GM12873 (cell line): ENCODE data around the gene ATG10.

Experiments
- TF ChIP-seq, protein P1 (sequence below): IDR thresholded peaks from 2 replicates; pipeline ENCODE4 v1.5.1; 2012; ENCODE audit warnings: low read depth, mild to moderate bottlenecking, moderate library complexity, low read length, control low read depth; ENCODE audit not compliant: insufficient read depth; ENCODE audit errors: missing control alignments

Gene ATG10

DNA sequence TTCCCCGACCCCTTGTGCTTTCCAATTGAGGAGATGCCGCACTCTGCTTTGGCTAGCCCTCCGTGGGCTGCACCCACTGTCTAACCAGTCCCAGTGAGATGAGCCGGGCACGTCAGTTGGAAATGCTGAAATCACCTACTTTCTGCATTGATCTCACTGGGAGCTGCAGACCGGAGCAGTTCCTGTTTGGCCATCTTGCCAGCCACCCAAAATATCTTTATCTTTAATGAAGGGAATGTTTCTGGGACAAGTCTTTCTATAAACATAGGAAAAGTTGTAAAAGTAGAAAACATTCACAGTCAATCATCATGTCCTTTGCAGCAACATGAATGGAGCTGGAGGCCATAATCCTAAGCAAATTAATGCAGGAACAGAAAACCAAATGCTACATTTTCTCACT, 158.8 kb downstream of the ATG10 start:
- TF ChIP-seq, protein P1, sequence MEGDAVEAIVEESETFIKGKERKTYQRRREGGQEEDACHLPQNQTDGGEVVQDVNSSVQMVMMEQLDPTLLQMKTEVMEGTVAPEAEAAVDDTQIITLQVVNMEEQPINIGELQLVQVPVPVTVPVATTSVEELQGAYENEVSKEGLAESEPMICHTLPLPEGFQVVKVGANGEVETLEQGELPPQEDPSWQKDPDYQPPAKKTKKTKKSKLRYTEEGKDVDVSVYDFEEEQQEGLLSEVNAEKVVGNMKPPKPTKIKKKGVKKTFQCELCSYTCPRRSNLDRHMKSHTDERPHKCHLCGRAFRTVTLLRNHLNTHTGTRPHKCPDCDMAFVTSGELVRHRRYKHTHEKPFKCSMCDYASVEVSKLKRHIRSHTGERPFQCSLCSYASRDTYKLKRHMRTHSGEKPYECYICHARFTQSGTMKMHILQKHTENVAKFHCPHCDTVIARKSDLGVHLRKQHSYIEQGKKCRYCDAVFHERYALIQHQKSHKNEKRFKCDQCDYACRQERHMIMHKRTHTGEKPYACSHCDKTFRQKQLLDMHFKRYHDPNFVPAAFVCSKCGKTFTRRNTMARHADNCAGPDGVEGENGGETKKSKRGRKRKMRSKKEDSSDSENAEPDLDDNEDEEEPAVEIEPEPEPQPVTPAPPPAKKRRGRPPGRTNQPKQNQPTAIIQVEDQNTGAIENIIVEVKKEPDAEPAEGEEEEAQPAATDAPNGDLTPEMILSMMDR, result no peak

DNA sequence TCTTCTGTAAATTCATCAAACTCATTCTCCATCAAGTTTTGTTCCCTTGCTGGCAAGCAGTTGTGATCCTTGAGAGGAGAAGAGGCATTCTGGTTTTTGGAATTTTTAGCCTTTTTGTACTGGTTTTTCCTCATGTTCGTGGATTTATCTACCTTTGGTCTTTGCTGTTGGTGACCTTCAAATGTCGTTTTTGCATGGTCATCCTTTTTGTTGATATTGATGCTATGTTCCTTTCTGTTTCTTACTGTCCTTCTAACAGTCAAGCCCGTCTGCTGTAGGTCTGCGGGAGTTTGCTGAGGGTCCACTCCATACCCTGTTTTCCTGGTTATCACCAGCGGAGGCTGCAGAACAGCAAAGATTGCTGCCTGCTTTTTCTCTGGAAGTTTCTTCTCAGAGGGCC, 165.4 kb downstream of the ATG10 start:
- TF ChIP-seq, protein P1, result no peak

DNA sequence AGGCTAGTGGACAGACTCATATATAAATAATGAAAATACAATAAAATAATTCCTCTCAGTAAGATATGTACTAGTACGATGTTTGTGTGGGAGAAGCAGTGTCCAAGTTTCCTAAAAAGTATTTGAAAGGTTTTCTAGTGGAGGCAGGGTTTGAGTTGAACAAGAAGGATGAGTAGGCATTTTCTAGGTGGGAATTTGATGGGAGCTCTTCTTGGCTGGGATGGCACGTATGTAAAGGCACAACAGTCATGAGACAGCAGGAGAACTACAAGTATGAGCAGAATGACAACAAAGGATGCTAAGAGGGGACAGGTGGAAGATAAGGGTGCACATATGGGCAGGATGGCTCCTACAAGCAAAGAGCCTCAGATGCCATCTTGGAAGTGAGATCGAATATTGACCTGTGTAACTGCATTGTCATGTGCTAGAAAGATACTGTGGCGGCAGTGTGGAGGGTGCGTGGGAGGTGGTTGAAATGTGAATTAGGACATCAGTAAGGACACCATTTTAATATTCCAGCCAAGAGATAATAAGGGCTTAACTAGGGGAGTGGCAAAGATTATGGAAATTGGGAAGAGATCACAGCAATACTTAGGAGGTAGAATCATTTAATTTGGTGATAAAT, 170.5 kb downstream of the ATG10 start:
- TF ChIP-seq, protein P1, result no peak

DNA sequence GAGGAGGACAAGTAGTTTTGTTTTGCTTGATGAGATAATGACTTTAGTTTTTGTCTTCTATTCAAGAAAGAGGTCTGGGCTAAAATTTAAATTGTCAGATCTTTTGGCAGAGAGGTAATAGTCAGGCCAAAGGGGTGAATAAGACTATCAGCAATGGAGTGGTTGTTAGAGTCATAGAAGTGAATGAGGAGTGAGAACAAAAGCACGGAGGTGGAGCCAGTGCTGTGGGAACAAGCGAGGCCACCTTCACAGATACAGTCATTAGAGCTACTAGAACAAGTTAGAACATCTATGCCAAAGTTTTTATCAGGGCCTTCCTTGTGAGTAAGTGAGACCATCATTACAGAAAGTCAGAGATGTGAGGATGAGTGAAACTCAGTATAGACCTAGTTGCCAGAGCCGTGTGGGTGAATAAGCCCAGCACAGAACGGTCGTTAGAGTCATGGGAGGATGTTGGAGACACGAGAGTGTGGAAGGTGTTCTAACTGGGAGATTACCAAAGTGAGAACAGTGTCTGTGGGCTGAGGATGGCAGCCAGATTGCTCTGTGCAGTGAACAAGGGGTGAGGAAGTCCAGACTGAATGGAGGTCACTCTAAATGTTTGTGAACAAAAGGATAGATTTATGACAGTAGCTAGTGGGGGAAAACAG, 171.2 kb downstream of the ATG10 start:
- TF ChIP-seq, protein P1, result no peak

DNA sequence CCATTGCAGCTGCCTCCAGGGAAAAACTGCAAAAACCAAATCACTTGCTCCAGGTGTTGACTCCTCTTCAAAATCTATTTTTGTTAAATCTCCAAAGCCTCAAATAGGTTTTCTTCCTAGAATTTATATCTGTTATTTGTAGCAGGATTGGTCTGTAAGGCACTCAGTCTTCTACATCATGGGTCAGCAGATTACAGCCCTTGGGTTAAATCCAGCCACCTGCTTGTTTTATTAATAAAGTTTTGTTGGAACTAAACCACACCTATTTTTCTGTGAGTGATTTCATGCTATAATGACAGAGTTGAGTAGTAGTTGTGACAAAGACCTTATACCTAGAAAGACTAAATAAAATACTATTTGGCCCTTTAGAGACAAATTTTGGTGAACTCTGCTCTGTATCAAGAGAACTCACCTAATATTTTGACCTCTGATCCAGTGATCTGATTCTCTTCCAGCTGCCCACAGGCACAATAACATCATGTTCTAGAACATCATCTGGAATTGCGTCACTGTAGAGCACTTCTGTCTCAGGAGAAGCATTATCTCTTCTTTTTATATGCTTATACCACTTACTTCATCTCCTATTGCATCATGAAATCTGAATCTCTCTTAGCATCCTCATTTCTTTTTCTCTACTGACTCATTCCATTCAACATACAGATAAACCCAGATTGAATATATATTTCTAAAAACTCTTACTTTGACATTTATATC, 176.2 kb downstream of the ATG10 start:
- TF ChIP-seq, protein P1, result no peak

DNA sequence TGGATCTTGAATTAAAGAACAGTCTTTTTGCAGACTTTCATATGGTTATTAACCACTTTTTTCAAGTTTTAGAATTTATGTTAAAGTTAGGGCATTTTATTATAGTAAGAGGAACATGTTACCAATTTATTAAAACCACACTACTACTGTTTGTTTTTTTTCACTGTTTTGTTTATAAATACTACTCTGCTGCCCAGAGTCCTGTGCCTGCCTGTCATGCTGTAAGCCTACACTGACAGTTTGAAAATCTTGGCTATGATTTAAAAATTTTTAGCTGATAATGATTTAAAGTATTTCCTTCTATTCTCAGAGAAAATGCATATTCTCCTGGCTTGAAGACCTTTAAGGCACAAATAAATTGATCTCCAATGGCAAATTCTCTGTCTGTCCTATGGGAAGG, 177.6 kb downstream of the ATG10 start:
- TF ChIP-seq, protein P1, result no peak

DNA sequence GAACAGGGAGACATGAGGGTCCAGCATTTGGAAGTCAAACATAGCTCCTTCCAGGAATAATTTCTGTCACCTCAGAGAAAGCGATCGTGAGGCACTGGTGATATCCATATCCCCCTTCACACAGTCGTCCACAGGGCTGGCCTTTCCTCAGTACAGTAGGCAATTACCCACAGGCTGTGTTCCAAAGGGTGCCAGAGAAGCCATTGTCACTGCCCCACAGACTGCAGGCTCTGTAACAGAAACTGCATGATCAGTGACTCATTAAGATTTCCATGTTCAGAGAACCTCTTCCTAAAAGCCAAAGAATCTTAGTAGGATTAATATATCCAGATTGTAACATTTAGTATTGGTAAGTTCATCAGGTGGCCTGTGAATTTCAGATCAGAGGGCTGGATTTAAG, 178.7 kb downstream of the ATG10 start:
- TF ChIP-seq, protein P1, result no peak
